GM12878 (cell line): ENCODE results near the gene SCN5A. TPM values are rescaled to one million over a fixed set of nuclear protein-coding genes. Genes with fewer than 3 reads are reported as not detected.

Experiments
- ATAC-seq: fragments of 200-7000 bp; cut with Tn5 transposase; 3 replicates; pipeline ENCODE4 v1.9.1; 2020; ENCODE audit warnings: mild to moderate bottlenecking, moderate library complexity
- BruUV-seq: library from RNA; stranded (reverse); fragments of 400-500 nt; replicated peaks from 2 replicates; lab custom pipeline; 2021; lab: Mats Ljungman, UMichigan
- CTCF ChIA-PET: fragments of 300-600 bp; sonication (Branson Sonifier 250); formaldehyde crosslinking; extraction: SDS; loops from one replicate; lab custom pipeline; 2021; ENCODE audit warnings: inconsistent platforms; lab: Yijun Ruan, JAX
- POLR2A ChIA-PET: fragments of 350-600 bp; formaldehyde crosslinking; extraction: SDS; loops from one replicate; lab custom pipeline; 2021; ENCODE audit warnings: inconsistent platforms; lab: Charles Lee
- RAD21 ChIA-PET: fragments of 300-600 bp; sonication (Branson Sonifier 250); formaldehyde crosslinking; loops from one replicate; lab custom pipeline; 2023; ENCODE audit warnings: antibody characterized with exemption; ENCODE audit not compliant: unreplicated experiment; lab: Charles Lee
- SMC1A ChIA-PET: fragments of 300-600 bp; sonication (Branson Sonifier 250); formaldehyde crosslinking; loops from one replicate; lab custom pipeline; 2023; ENCODE audit not compliant: unreplicated experiment, uncharacterized antibody; lab: Charles Lee
- DNase-seq: peaks from one replicate; pipeline ENCODE4 v3.0.0-alpha.2; 2011; ENCODE audit warnings: low read depth, low spot score
- FAIRE-seq: peaks from 3 replicates; lab custom pipeline; 2011; peaks lifted over from hg19 to GRCh38; lab: Jason Lieb, UNC
- H2AFZ ChIP-seq: 2 replicates; pipeline ENCODE4 v1.6.0; 2011; ENCODE audit warnings: low read depth, low read length, control low read depth; ENCODE audit not compliant: control insufficient read depth
- H3K27ac ChIP-seq: 2 replicates; pipeline ENCODE4 v1.5.1; 2011; ENCODE audit warnings: control low read depth; ENCODE audit not compliant: control insufficient read depth, insufficient read depth
- H3K27me3 ChIP-seq, 2 experiments: replicated peaks in 1 of 2; 2 replicates each; pipeline versions ENCODE4 v1.6.0 to v1.6.1; 2011; ENCODE audit warnings: low read length in 1 of 2; ENCODE audit not compliant: control insufficient read depth in 2 of 2, insufficient read depth in 2 of 2
- H3K36me3 ChIP-seq, 2 experiments: 2 replicates each; pipeline ENCODE4 v1.5.1; 2011; ENCODE audit warnings: low read length in 1 of 2; ENCODE audit not compliant: control insufficient read depth in 2 of 2, insufficient read depth in 2 of 2
- H3K4me1 ChIP-seq: 2 replicates; pipeline ENCODE4 v1.6.1; 2011; ENCODE audit warnings: mild to moderate bottlenecking, low read length, moderate library complexity, mixed read lengths; ENCODE audit not compliant: control insufficient read depth, insufficient read depth
- H3K4me2 ChIP-seq: 2 replicates; pipeline ENCODE4 v1.6.0; 2011; ENCODE audit warnings: control low read depth; ENCODE audit not compliant: control insufficient read depth, insufficient read depth
- H3K4me3 ChIP-seq: fragments of 200-600 bp; sonication (generic); 2 replicates; pipeline ENCODE4 v1.5.1; 2016
- H3K79me2 ChIP-seq: 2 replicates; pipeline ENCODE4 v1.6.0; 2011; ENCODE audit warnings: low read length; ENCODE audit not compliant: control insufficient read depth, insufficient read depth
- H3K9ac ChIP-seq: 2 replicates; pipeline ENCODE4 v1.8.0; 2011; ENCODE audit warnings: low read length, control low read depth, mixed read lengths; ENCODE audit not compliant: control insufficient read depth, insufficient read depth
- H3K9me3 ChIP-seq: replicated peaks from 3 replicates; pipeline ENCODE4 v1.5.1; 2011; ENCODE audit warnings: mild to moderate bottlenecking, low read length; ENCODE audit not compliant: control insufficient read depth, insufficient read depth
- H4K20me1 ChIP-seq: 2 replicates; pipeline ENCODE4 v1.6.0; 2011; ENCODE audit not compliant: control insufficient read depth, insufficient read depth
- ATF7 ChIP-seq: fragments of 450-650 bp; IDR thresholded peaks from 2 replicates; pipeline ENCODE4 v1.6.1; 2016; ENCODE audit warnings: low read depth, mild to moderate bottlenecking
- BACH1 ChIP-seq: fragments of 450-650 bp; IDR thresholded peaks from 2 replicates; pipeline ENCODE4 v1.6.1; 2017; ENCODE audit warnings: mild to moderate bottlenecking, borderline replicate concordance
- BMI1 ChIP-seq: fragments of 450-650 bp; IDR thresholded peaks from 2 replicates; pipeline ENCODE4 v1.6.1; 2016; ENCODE audit warnings: mild to moderate bottlenecking, moderate library complexity, borderline replicate concordance
- CBX5 ChIP-seq: sonication (generic); IDR thresholded peaks from 2 replicates; pipeline ENCODE4 v1.6.1; 2016; ENCODE audit warnings: low read depth, moderate library complexity, mild to moderate bottlenecking, inconsistent platforms
- DPF2 ChIP-seq: fragments of 450-650 bp; IDR thresholded peaks from 2 replicates; pipeline ENCODE4 v1.6.1; 2017; ENCODE audit warnings: mild to moderate bottlenecking
- HDAC6 ChIP-seq: fragments of 200-600 bp; sonication (generic); IDR thresholded peaks from one replicate; pipeline ENCODE4 v1.8.0; 2017; ENCODE audit warnings: antibody characterized with exemption; ENCODE audit not compliant: unreplicated experiment
- NFIC ChIP-seq: IDR thresholded peaks from 2 replicates; pipeline ENCODE4 v1.6.1; 2012; ENCODE audit warnings: low read depth, mild to moderate bottlenecking, inconsistent platforms, low read length, moderate library complexity
- NFYB ChIP-seq: IDR thresholded peaks from 2 replicates; pipeline ENCODE4 v1.6.1; 2011; ENCODE audit warnings: low read depth, mild to moderate bottlenecking, low read length, improper control_type of control experiment, moderate library complexity; ENCODE audit not compliant: insufficient read depth
- NR2F1 ChIP-seq: fragments of 450-650 bp; conservative IDR thresholded peaks from 2 replicates; pipeline ENCODE4 v1.6.1; 2017; ENCODE audit warnings: mild to moderate bottlenecking
- RUNX3 ChIP-seq: IDR thresholded peaks from 2 replicates; pipeline ENCODE4 v1.6.1; 2012; ENCODE audit warnings: low read length, inconsistent platforms
- SIX5 ChIP-seq: IDR thresholded peaks from 2 replicates; pipeline ENCODE4 v1.6.1; 2011; ENCODE audit warnings: mild to moderate bottlenecking, low read depth, low read length, moderate library complexity; ENCODE audit not compliant: severe bottlenecking
- ZNF217 ChIP-seq: fragments of 450-650 bp; IDR thresholded peaks from 2 replicates; pipeline ENCODE4 v1.6.1; 2017; ENCODE audit warnings: antibody characterized with exemption, mild to moderate bottlenecking
- ZSCAN29 ChIP-seq: fragments of 450-650 bp; IDR thresholded peaks from 2 replicates; pipeline ENCODE4 v1.6.1; 2017; ENCODE audit warnings: mild to moderate bottlenecking, moderate library complexity
- ZZZ3 ChIP-seq: IDR thresholded peaks from 2 replicates; pipeline ENCODE4 v1.6.1; 2011; ENCODE audit warnings: low read depth; ENCODE audit not compliant: control insufficient read depth, insufficient read length
- WGBS: methylation state at CpG from one replicate; pipeline ENCODE4 v1.1.6; 2016; ENCODE audit warnings: low lambda C conversion rate; ENCODE audit not compliant: insufficient replicate concordance, insufficient coverage; ENCODE audit errors: missing lambda C conversion rate; 5-methylcytosine and 5-hydroxymethylcytosine counted together
- in situ Hi-C: fragments of 300-500 bp; cut with MboI; formaldehyde crosslinking; loops from 9 replicates; pipeline ENCODE4 v1.14.3; 2018; ENCODE audit warnings: mixed read lengths
- intact Hi-C: fragments of 100-400 bp; cut with micrococcal nuclease; formaldehyde crosslinking; loops from one replicate; pipeline ENCODE4 v1.14.2; 2022; ENCODE audit not compliant: unreplicated experiment
- polyA plus RNA-seq, 11 experiments: library from polyadenylated mRNA; depleted of rRNA in 4 of 11; unstranded in 6 of 11; stranded (reverse) in 5 of 11; fragments of >200 nt; fragmentation: Nextera tagmentation in 4 of 11; fragmentation: Illumina TruSeq in 1 of 11; extraction: Ambion mirVana in 4 of 11; extraction: Trizol in 1 of 11; gene quantifications; 1 replicate in 1 of 11; 2 replicates in 10 of 11; pipeline versions ENCODE4 v1.2.1 to v1.2.3, GENCODE V29; 2011 to 2016; ENCODE audit warnings: inconsistent platforms in 2 of 11, missing spikeins in 2 of 11, low read depth in 1 of 11
- total RNA-seq, 4 experiments: library from RNA; depleted of rRNA in 3 of 4; stranded (reverse); fragments of >200 nt in 3 of 4; fragmentation: Illumina TruSeq in 1 of 4; extraction: Trizol in 1 of 4; gene quantifications; 2 replicates each; pipeline versions ENCODE4 v1.2.1 to v1.2.3, GENCODE V29; 2013 to 2021
- TF ChIP-seq, protein P1 (sequence below): fragments of 450-650 bp; IDR thresholded peaks from 2 replicates; pipeline ENCODE4 v1.6.1; 2016; ENCODE audit warnings: mild to moderate bottlenecking
- TF ChIP-seq, protein P2 (sequence below): fragments of 450-650 bp; IDR thresholded peaks from 2 replicates; pipeline ENCODE4 v1.6.1; 2017; ENCODE audit warnings: low read depth, mild to moderate bottlenecking, moderate library complexity

The SCN5A gene
- total and polyA plus RNA-seq, 10 of the 15 experiments (the other 5 are each of a cell fraction or from before 2014, with no cell fraction given): not detected

DNA sequence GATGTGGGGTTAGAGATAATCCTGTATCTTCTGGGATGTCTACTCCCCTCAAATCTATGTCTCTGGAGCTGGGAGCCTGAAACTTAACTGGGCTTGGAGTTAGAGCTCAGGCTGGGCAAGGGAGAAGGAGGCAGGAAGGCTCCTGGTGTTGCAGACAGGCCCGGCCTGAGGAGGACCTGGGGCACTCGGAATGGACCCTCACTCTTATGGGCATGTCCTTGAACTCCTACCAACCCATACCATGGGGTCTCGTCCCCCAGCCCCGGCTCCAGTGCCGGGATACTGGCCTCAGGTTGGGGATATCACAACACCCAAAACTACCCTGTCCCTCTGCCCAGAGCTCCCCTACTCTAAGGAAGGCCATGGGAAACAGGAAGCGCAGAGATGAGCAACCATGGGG lies 45.2 kb downstream of the SCN5A start:
- 0% methylated on average over 4 of the region's 6 CpGs for WGBS
- Histone ChIP-seq H3K36me3 (no peaks in the 10 kb centered on the region), H3K27ac (no peak overlapping the region), H3K4me3 (no peak overlapping the region), H3K4me1 (no peaks in the 10 kb centered on the region), H3K27me3 (no peaks in the 10 kb centered on the region; a peak in 2 of 4 replicates), H3K4me2 (no peak overlapping the region), H3K79me2 (no peaks in the 10 kb centered on the region), H3K9me3 (no peaks in the 10 kb centered on the region), H4K20me1 (no peaks in the 10 kb centered on the region), H2AFZ (no peak overlapping the region), H3K9ac (no peak overlapping the region)
- ChIA-PET POLR2A (no interaction called here), RAD21 (no interaction called here), CTCF (no interaction called here), SMC1A (no interaction called here)
- TF ChIP-seq RUNX3 (no peak), ZNF217 (no peak)
- ATAC-seq: no peak
- no peak for FAIRE-seq
- no TSS peak for BruUV-seq
- in situ Hi-C loops (no loop called here), intact Hi-C loops (no loop called here)
- DNase-seq: no peak

DNA sequence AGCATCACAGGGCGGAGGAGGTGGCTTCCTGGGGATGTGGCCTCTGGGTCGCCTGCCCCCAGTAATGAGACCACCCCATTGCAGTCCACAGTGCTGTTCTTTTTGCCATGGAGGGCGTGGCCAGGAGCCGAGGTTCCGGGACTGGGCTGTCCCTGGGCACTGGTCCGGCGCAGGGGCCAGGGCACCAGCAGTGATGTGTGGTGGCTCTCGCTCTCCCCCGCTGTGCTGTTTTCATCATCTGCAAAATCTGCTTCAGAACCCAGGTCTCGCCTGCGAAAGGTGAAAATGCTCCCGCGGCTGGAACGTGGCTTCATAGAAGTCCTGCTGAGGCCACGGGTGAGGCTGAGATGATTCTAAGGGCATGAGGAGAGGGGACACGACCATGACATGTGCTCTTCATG lies 45.8 kb downstream of the SCN5A start:
- DNase-seq (no peak), FAIRE-seq (no peak), ATAC-seq (no peak)
- H3K36me3 ChIP-seq: no peaks in the 10 kb centered on the region
- POLR2A ChIA-PET: no interaction called here
- CTCF ChIA-PET: no interaction called here
- no peaks in the 10 kb centered on the region for H3K4me1 ChIP-seq
- H3K4me2 ChIP-seq: no peak overlapping the region
- no TSS peak for BruUV-seq
- no peaks in the 10 kb centered on the region for H4K20me1 ChIP-seq
- H3K27me3 ChIP-seq: no peaks in the 10 kb centered on the region; a peak in 2 of 4 replicates
- H3K4me3 ChIP-seq: no peak overlapping the region
- in situ Hi-C loops: no loop called here
- SMC1A ChIA-PET: no interaction called here
- no peaks in the 10 kb centered on the region for H3K9me3 ChIP-seq
- intact Hi-C loops: no loop called here
- WGBS: 48% methylated on average over 15 of the region's 16 CpGs
- H3K9ac ChIP-seq: no peak overlapping the region
- no peak overlapping the region for H2AFZ ChIP-seq
- RAD21 ChIA-PET: no interaction called here
- no peak overlapping the region for H3K27ac ChIP-seq
- H3K79me2 ChIP-seq: no peaks in the 10 kb centered on the region
- no peak for TF ChIP-seq CBX5
- TF ChIP-seq SIX5: no peak
- no peak for TF ChIP-seq ZSCAN29
- no peak for TF ChIP-seq NFYB
- no peak for TF ChIP-seq BMI1
- TF ChIP-seq NR2F1: no peak
- TF ChIP-seq ZZZ3: no peak
- no peak for TF ChIP-seq ATF7
- no peak for TF ChIP-seq DPF2
- TF ChIP-seq, protein P1, sequence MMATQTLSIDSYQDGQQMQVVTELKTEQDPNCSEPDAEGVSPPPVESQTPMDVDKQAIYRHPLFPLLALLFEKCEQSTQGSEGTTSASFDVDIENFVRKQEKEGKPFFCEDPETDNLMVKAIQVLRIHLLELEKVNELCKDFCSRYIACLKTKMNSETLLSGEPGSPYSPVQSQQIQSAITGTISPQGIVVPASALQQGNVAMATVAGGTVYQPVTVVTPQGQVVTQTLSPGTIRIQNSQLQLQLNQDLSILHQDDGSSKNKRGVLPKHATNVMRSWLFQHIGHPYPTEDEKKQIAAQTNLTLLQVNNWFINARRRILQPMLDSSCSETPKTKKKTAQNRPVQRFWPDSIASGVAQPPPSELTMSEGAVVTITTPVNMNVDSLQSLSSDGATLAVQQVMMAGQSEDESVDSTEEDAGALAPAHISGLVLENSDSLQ: no peak
- TF ChIP-seq BACH1: no peak
- TF ChIP-seq NFIC: no peak
- TF ChIP-seq, protein P2, sequence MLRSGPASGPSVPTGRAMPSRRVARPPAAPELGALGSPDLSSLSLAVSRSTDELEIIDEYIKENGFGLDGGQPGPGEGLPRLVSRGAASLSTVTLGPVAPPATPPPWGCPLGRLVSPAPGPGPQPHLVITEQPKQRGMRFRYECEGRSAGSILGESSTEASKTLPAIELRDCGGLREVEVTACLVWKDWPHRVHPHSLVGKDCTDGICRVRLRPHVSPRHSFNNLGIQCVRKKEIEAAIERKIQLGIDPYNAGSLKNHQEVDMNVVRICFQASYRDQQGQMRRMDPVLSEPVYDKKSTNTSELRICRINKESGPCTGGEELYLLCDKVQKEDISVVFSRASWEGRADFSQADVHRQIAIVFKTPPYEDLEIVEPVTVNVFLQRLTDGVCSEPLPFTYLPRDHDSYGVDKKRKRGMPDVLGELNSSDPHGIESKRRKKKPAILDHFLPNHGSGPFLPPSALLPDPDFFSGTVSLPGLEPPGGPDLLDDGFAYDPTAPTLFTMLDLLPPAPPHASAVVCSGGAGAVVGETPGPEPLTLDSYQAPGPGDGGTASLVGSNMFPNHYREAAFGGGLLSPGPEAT: no peak
- no peak for TF ChIP-seq HDAC6
